K562 (cell line): ENCODE data around the gene MCM6. TPM values are rescaled to one million over a fixed set of nuclear protein-coding genes. Genes with fewer than 3 reads are reported as not detected.

Source experiments
- ADNP ChIP-seq: fragments of 200-800 bp; sonication (Bioruptor generic); IDR thresholded peaks from 2 replicates; pipeline ENCODE4 v1.6.1; 2016; ENCODE audit warnings: missing genetic modification characterization, missing compliant biosample characterization
- BRF1 ChIP-seq: IDR thresholded peaks from 3 replicates; pipeline ENCODE4 v1.6.1; 2011; ENCODE audit warnings: borderline replicate concordance, mild to moderate bottlenecking; ENCODE audit not compliant: insufficient read length; ENCODE audit errors: extremely low read depth
- CHD4 ChIP-seq: fragments of 200-600 bp; sonication (generic); IDR thresholded peaks from 3 replicates; pipeline ENCODE4 v1.6.1; 2012; ENCODE audit warnings: low read depth, mild to moderate bottlenecking, mixed read lengths, low read length, inconsistent platforms; ENCODE audit not compliant: insufficient read depth, insufficient replicate concordance, poor library complexity, severe bottlenecking
- ETV1 ChIP-seq: fragments of 450-650 bp; conservative IDR thresholded peaks from 2 replicates; pipeline ENCODE4 v1.6.1; 2016; ENCODE audit warnings: missing genetic modification characterization, control low read depth, low read depth, missing compliant biosample characterization
- ETV5 ChIP-seq: sonication (generic); formaldehyde crosslinking; IDR thresholded peaks from 2 replicates; pipeline ENCODE4 v1.4.0; 2020; ENCODE audit warnings: low read depth, mild to moderate bottlenecking, missing genetic modification reagents
- EWSR1 ChIP-seq: fragments of 450-650 bp; IDR thresholded peaks from 2 replicates; pipeline ENCODE4 v1.6.1; 2018; ENCODE audit warnings: borderline replicate concordance, mild to moderate bottlenecking, low read depth, moderate library complexity; ENCODE audit not compliant: partially characterized antibody
- FOSL1 ChIP-seq: fragments of 200-800 bp; sonication (Bioruptor generic); conservative IDR thresholded peaks from 2 replicates; pipeline ENCODE4 v1.6.1; 2016; ENCODE audit warnings: missing genetic modification characterization, missing compliant biosample characterization
- GABPB1 ChIP-seq: sonication (generic); formaldehyde crosslinking; IDR thresholded peaks from 2 replicates; pipeline ENCODE4 v1.8.0; 2022; ENCODE audit warnings: mild to moderate bottlenecking, missing genetic modification reagents
- LEF1 ChIP-seq: fragments of 450-650 bp; IDR thresholded peaks from 2 replicates; pipeline ENCODE4 v1.6.1; 2016; ENCODE audit warnings: mild to moderate bottlenecking
- MNT ChIP-seq, 2 experiments: fragments of 450-650 bp; conservative IDR thresholded peaks; 2 replicates each; pipeline ENCODE4 v1.6.1; 2017; ENCODE audit warnings: mild to moderate bottlenecking in 2 of 2, moderate library complexity in 2 of 2
- MXI1 ChIP-seq: IDR thresholded peaks from 2 replicates; pipeline ENCODE4 v1.6.1; 2011; ENCODE audit warnings: low read depth, mild to moderate bottlenecking, improper control_type of control experiment, low read length
- PHTF2 ChIP-seq: fragments of 250-450 bp; sonication (Bioruptor Pico); IDR thresholded peaks from 2 replicates; pipeline ENCODE4 v1.5.0; 2021; ENCODE audit warnings: mild to moderate bottlenecking
- POLR2G ChIP-seq: fragments of 200-400 bp; formaldehyde crosslinking; IDR thresholded peaks from 2 replicates; pipeline ENCODE4 v1.6.1; 2017; ENCODE audit warnings: low read depth, mild to moderate bottlenecking, antibody characterized with exemption, low read length, moderate library complexity
- POLR3G ChIP-seq: IDR thresholded peaks from 2 replicates; pipeline ENCODE4 v1.6.1; 2011; ENCODE audit not compliant: insufficient read length, insufficient replicate concordance; ENCODE audit errors: extremely low read depth
- PTBP1 ChIP-seq: fragments of 200-400 bp; formaldehyde crosslinking; IDR thresholded peaks from 2 replicates; pipeline ENCODE4 v1.6.1; 2017; ENCODE audit warnings: low read depth, low read length
- RBM14 ChIP-seq: fragments of 200-400 bp; formaldehyde crosslinking; IDR thresholded peaks from 2 replicates; pipeline ENCODE4 v1.6.1; 2018; ENCODE audit warnings: low read depth, mild to moderate bottlenecking, low read length, moderate library complexity, borderline replicate concordance; ENCODE audit not compliant: insufficient read depth
- RBM22 ChIP-seq: fragments of 200-400 bp; formaldehyde crosslinking; IDR thresholded peaks from 2 replicates; pipeline ENCODE4 v1.6.1; 2018; ENCODE audit warnings: low read length, low read depth; ENCODE audit not compliant: poor library complexity, severe bottlenecking
- RCOR1 ChIP-seq, 2 experiments: IDR thresholded peaks; 2 replicates each; pipeline ENCODE4 v1.6.1; 2012; ENCODE audit warnings: low read depth in 2 of 2, low read length in 2 of 2, borderline replicate concordance in 1 of 2, improper control_type of control experiment in 1 of 2
- SREBF2 ChIP-seq: sonication (generic); formaldehyde crosslinking; IDR thresholded peaks from 2 replicates; pipeline ENCODE4 v1.4.0; 2020; ENCODE audit warnings: mild to moderate bottlenecking, missing genetic modification reagents
- TCF3 ChIP-seq: sonication (generic); formaldehyde crosslinking; IDR thresholded peaks from 2 replicates; pipeline ENCODE4 v1.4.0; 2020; ENCODE audit warnings: mild to moderate bottlenecking, missing genetic modification reagents
- U2AF2 ChIP-seq: fragments of 200-400 bp; formaldehyde crosslinking; optimal IDR thresholded peaks from 2 replicates; pipeline ENCODE3; 2017; ENCODE audit warnings: low read depth, mild to moderate bottlenecking, low read length
- USF1 ChIP-seq: sonication (generic); formaldehyde crosslinking; IDR thresholded peaks from 2 replicates; pipeline ENCODE4 v1.9.0; 2022; ENCODE audit warnings: mild to moderate bottlenecking, missing genetic modification reagents
- ZBTB1 ChIP-seq: sonication (generic); formaldehyde crosslinking; IDR thresholded peaks from 2 replicates; pipeline ENCODE4 v1.8.1; 2023; ENCODE audit warnings: missing genetic modification reagents, low read depth, mild to moderate bottlenecking, borderline replicate concordance
- ZC3H4 ChIP-seq: sonication (generic); formaldehyde crosslinking; IDR thresholded peaks from 2 replicates; pipeline ENCODE4 v1.9.0; 2021; ENCODE audit warnings: missing genetic modification reagents, borderline replicate concordance
- ZNF311 ChIP-seq: fragments of 250-450 bp; sonication (Bioruptor Pico); IDR thresholded peaks from 2 replicates; pipeline ENCODE4 v1.4.0; 2020; ENCODE audit warnings: mild to moderate bottlenecking, moderate library complexity
- ZNF436 ChIP-seq: fragments of 250-450, 450-650 bp; sonication (Bioruptor Pico); formaldehyde crosslinking; IDR thresholded peaks from 2 replicates; pipeline ENCODE4 v1.7.0; 2020; ENCODE audit warnings: mild to moderate bottlenecking
- ZNF57 ChIP-seq: fragments of 450-650 bp; formaldehyde crosslinking; IDR thresholded peaks from 2 replicates; pipeline ENCODE4 v1.4.0; 2020; ENCODE audit warnings: mild to moderate bottlenecking, moderate library complexity
- ZNF583 ChIP-seq: fragments of 250-450 bp; sonication (Bioruptor Pico); IDR thresholded peaks from 2 replicates; pipeline ENCODE4 v1.4.0; 2020
- polyA plus RNA-seq, 8 experiments: library from polyadenylated mRNA; depleted of rRNA in 4 of 8; stranded (reverse) in 5 of 8; unstranded in 3 of 8; fragments of >200 nt; fragmentation: Nextera tagmentation in 2 of 8; fragmentation: Illumina TruSeq in 1 of 8; extraction: Ambion mirVana in 2 of 8; extraction: Trizol in 1 of 8; gene quantifications; 2 replicates each; pipeline versions ENCODE4 v1.2.1 to v1.2.3, GENCODE V29; 2011 to 2014; ENCODE audit warnings: inconsistent platforms in 1 of 8, missing spikeins in 1 of 8
- total RNA-seq, 7 experiments: library from RNA; depleted of rRNA in 6 of 7; stranded (reverse); fragments of >200 nt in 6 of 7; fragmentation: Illumina TruSeq in 2 of 7; extraction: Trizol in 2 of 7; gene quantifications; 2 replicates each; pipeline versions ENCODE4 v1.2.1 to v1.2.3, GENCODE V29; 2011 to 2021; ENCODE audit warnings: low replicate concordance in 1 of 7

The MCM6 gene
- total and polyA plus RNA-seq, 9 of the 15 experiments (the other 6 are each of a cell fraction or from before 2014, with no cell fraction given) = 42.6 to 133 (median 82.4) TPM

GRCh38 chr2:135876066-135876711 is at the start of gene MCM6 (continued):
- TF ChIP-seq ZNF311 (CRISPR knock-in tag) = no peak
- TF ChIP-seq ETV1 (tag) = no peak
- no peak for TF ChIP-seq USF1 (CRISPR knock-in tag)
- TF ChIP-seq RCOR1 (IDR thresholded peaks at IDR 0.05; ENCODE audit: borderline replicate concordance in 1 of 2, low read depth in 2 of 2, low read length in 2 of 2) = no peak
- no peak for TF ChIP-seq SREBF2 (CRISPR knock-in tag)
- peak; percentile 97 for TF ChIP-seq POLR2G
- no peak for TF ChIP-seq CHD4
- peak; percentile 83 for TF ChIP-seq RBM22
- TF ChIP-seq MNT (conservative IDR thresholded peaks at IDR 0.05) = peak; percentile 85 to 94
- no peak for TF ChIP-seq LEF1
- TF ChIP-seq ETV5 (CRISPR knock-in tag) = peak; percentile 89
- no peak for TF ChIP-seq ZNF57 (CRISPR knock-in tag)
- no peak for TF ChIP-seq ZNF583 (CRISPR knock-in tag)
- TF ChIP-seq GABPB1 = peak; percentile 82
- peak; percentile 38; the same call in 1 of the 2 replicates for TF ChIP-seq TCF3 (CRISPR knock-in tag)
- 0 out of 2 replicates have a peak, but pooled peaks have one; percentile 65 for TF ChIP-seq RBM14
- no peak for TF ChIP-seq EWSR1
- TF ChIP-seq ZBTB1 = peak; percentile 69; the same call in 1 of the 2 replicates
- TF ChIP-seq POLR3G = no peak
- no peak for TF ChIP-seq ZNF436 (CRISPR knock-in tag)
- no peak for TF ChIP-seq U2AF2
- TF ChIP-seq PTBP1 = no peak
- no peak for TF ChIP-seq ADNP (tag)
- peak; percentile 59; the same call in 1 of the 2 replicates for TF ChIP-seq MXI1
- no peak for TF ChIP-seq ZC3H4 (CRISPR knock-in tag)
- no peak for TF ChIP-seq FOSL1
- TF ChIP-seq BRF1 = no peak
- TF ChIP-seq PHTF2 (CRISPR knock-in tag) = no peak
